ENCODE results near the gene RAB11FIP3.
A peak's percentile ranks its signal among the peaks of the same experiment; 100 is the strongest.

The RAB11FIP3 gene

DNA sequence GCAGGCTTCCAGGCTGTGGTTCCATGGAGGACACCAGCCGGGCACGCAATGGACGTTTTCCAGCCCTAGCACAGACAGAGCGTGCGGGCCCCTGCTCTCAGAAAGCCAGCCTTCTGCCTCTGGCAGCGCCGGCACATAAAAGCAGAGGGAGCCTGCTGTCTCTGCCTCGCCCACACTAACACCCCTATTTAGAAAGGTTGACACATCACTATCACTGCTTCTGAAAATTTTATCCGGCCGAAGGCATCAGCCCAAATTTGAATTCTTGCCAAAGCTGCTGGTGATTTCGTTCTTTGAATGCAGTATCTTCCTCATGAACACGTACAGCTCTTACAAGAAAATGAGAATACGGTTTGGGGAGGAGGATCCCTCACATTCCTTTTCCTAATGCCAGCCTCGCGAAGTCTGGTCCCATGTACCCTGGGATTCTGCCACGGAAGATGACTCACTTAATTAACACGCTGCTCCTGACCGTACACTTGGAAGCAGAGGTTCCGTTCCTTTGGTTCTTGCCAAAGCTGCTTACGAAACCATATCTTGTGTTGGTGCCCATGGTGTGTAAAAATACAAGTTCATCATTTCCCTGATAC, 1.3 kb upstream of the RAB11FIP3 start:
- no peak for DNase-seq (ENCODE audit: low spot score)

- no peak for DNase-seq (ENCODE audit: low spot score)
Measured at GRCh38 chr16:424623-425081, 797 bp upstream of the RAB11FIP3 start.

DNA sequence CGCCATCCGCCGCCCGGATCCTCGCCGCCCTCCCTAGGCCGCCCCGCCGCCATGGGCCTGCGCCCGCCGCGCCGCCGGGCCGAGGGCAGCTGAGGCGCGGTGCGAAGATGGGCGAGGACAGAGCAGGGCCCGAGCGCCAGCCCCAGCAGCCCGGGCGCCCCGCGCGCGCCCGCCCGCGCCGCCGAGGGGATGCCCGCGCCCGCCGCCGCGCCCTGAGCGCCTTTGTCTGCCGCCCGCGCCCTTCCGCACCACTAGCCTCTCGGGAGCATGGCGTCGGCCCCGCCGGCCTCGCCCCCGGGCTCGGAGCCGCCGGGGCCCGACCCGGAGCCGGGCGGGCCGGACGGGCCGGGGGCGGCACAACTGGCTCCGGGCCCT, 278 bp downstream of the RAB11FIP3 start:
- no peak for DNase-seq (ENCODE audit: low spot score)

DNA sequence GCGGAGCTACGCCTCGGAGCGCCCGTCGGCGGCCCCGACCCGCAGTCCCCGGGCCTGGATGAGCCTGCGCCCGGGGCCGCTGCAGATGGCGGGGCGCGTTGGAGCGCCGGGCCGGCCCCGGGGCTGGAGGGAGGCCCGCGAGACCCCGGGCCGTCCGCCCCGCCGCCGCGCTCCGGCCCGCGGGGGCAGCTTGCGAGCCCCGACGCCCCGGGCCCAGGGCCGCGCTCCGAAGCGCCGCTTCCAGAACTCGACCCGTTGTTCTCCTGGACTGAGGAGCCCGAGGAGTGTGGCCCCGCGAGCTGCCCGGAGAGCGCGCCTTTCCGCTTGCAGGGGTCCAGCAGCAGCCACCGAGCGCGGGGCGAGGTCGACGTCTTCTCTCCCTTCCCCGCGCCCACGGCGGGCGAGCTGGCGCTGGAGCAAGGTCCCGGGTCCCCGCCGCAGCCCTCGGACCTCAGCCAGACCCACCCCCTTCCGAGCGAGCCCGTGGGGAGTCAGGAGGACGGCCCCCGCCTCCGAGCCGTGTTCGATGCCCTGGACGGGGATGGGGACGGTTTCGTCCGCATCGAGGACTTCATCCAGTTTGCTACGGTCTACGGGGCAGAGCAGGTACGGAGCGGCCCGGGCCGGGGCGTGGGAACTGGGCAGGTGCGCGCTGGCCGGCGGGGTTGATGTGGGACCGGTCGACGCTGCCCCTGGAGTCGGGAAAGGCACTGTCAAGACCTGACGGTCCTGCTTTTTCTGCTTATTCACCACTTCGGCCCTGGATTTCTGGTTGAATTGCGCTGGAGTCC, 861 bp downstream of the RAB11FIP3 start:
- peak; percentile 61 for DNase-seq (ENCODE audit: low spot score)

- no peak for DNase-seq (ENCODE audit: low spot score)
Measured at GRCh38 chr16:426906-427249, 1.4 kb downstream of the RAB11FIP3 start.

- DNase-seq (ENCODE audit: low spot score), result no peak
Measured at GRCh38 chr16:427250-427649, 1.8 kb downstream of the RAB11FIP3 start.

DNA sequence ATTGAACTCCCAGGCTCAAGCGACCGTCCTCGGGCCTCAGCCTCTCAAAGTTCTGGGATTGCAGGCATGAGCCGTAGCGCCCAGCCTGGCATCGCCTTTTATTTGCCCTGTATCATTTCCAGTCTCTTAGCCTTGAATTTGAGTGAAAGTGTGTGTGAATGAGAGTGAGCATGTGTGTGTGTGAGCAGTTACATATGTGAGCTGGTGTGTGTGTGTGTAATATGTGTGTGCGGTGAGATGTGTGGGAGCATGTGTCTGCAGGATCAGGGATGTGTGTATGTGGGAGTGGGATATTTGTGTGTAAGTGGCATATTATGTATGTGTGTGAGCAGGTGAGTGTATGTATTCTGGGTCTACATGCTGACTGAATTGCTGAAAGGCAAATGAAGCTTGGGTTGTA, 5.5 kb downstream of the RAB11FIP3 start:
- no peak for DNase-seq (ENCODE audit: low spot score)

DNA sequence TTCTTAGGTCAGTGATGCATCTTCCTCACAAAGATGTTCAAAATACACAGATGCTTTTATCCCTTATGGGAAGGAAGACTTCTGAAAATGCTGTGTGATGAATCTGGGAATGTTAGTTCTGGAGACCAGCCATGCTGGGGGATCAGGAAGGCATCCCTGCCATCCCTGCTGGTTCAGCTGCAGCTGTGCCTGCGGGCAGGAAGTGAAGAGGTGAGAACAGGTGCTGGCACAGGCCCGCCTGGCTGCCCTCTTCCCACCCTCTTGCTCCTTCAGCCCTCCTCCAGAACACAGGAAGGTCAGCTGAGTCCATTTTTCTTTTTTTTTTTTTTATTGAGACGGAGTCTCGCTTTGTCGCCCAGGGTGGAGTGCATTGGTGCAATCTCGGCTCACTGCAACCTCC, 15.2 kb downstream of the RAB11FIP3 start:
- no peak for DNase-seq (ENCODE audit: low spot score)

GRCh38 chr16:441447-441846, 16.0 kb downstream of the RAB11FIP3 start:
- no peak for DNase-seq (ENCODE audit: low spot score)

GRCh38 chr16:442976-443375, 17.5 kb downstream of the RAB11FIP3 start:
- no peak for DNase-seq (ENCODE audit: low spot score)

DNA sequence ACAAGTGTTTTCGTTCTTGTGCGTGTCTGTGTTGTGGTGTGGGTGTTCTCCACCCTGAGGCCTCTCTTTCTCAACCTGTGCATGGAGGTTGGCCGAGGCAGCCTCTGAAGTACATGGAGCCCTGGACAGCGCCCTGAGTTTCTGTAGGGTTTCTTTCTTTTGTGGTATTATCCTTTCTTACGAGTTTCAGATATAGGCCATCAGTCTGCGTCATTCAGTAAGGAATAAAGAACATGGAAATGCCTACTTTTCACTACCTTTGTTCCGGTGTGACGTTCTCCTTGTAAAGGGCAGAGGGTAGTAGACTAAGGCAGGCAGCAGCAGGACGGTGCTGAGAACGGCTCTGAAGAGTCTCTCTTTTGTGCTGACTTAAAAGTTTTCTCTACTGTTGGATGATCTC, 18.6 kb downstream of the RAB11FIP3 start:
- DNase-seq (ENCODE audit: low spot score), result no peak

- DNase-seq (ENCODE audit: low spot score), result no peak
Measured at GRCh38 chr16:445566-445965, 20.1 kb downstream of the RAB11FIP3 start.

GRCh38 chr16:450385-450784, 24.9 kb downstream of the RAB11FIP3 start:
- no peak for DNase-seq (ENCODE audit: low spot score)

DNA sequence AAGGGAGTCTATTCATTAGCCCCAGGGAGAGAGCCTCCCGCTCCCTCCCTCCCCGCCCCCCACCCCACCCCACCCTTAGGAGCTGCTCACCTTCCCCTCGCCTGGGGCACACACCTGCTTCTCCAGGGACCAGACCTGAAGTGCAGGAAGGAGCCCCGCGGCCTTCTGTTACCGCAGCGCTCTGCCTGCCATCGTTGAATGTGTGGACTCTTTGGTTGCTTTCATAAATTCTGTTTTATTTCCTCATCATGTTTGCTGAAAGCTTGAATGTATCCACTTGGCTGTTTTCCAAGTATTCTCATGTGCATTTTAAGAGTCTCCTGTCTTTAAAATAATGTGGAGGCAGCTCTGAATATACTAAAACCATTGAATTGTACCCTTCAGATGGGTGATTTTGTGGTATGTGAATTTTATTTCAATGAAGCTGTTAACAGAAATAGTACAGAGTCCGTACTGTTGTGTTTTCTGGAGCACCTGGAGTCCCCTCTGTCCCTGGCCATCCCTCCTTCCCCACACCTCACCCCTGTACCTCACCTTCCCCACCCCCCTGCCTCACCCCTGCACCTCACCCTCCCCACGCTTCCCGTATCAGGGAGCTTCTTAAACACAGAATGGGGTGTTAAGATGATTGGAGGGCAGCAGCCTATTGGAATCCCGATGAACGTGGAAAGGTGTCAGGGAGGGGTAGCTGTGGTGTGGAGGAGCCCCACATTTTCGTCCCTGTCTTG, 25.5 kb downstream of the RAB11FIP3 start:
- DNase-seq (ENCODE audit: low spot score), result no peak

GRCh38 chr16:454397-454940, 29.0 kb downstream of the RAB11FIP3 start:
- DNase-seq (ENCODE audit: low spot score), result no peak

- no peak for DNase-seq (ENCODE audit: low spot score)
Measured at GRCh38 chr16:455453-455852, 30.0 kb downstream of the RAB11FIP3 start.

GRCh38 chr16:456891-457483, 31.5 kb downstream of the RAB11FIP3 start:
- no peak for DNase-seq (ENCODE audit: low spot score)

- DNase-seq (ENCODE audit: low spot score), result no peak
Measured at GRCh38 chr16:457732-458400, 32.4 kb downstream of the RAB11FIP3 start.

DNA sequence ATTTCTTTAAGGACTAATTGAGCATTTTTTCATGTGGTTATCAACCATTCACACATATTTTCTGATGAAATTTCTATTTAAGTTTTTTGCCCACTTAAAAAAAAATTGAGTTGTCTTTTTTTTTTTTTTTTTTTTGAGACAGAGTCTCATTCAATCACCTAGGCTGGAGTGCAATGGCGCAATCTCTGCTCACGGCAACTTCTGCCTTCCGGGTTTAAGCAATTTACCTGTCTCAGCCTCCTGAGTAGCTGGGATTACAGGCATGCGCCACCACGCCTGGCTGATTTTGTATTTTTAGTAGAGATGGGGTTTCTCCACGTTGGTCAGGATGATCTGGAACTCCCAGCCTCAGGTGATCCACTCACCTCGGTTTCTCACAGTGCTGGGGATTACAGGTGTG, 34.3 kb downstream of the RAB11FIP3 start:
- DNase-seq (ENCODE audit: low spot score), result no peak

GRCh38 chr16:460787-461186, 35.3 kb downstream of the RAB11FIP3 start:
- no peak for DNase-seq (ENCODE audit: low spot score)

GRCh38 chr16:463071-463470, 37.6 kb downstream of the RAB11FIP3 start:
- no peak for DNase-seq (ENCODE audit: low spot score)

- DNase-seq (ENCODE audit: low spot score), result no peak
Measured at GRCh38 chr16:466651-467050, 41.2 kb downstream of the RAB11FIP3 start.
